AG09319 (cell line): ENCODE measurements around the gene TOP1.
A peak's percentile ranks its signal among the peaks of the same experiment; 100 is the strongest.

Source experiments
- DNase-seq: peaks from one replicate; pipeline ENCODE4 v3.0.0-alpha.2; 2010; ENCODE audit warnings: low read depth; ENCODE audit errors: extremely low read depth
- TF ChIP-seq, protein P1 (sequence below): IDR thresholded peaks from 2 replicates; pipeline ENCODE4 v1.5.1; 2011; ENCODE audit warnings: low read depth, mild to moderate bottlenecking, inconsistent platforms, low read length, moderate library complexity

Gene TOP1

DNA sequence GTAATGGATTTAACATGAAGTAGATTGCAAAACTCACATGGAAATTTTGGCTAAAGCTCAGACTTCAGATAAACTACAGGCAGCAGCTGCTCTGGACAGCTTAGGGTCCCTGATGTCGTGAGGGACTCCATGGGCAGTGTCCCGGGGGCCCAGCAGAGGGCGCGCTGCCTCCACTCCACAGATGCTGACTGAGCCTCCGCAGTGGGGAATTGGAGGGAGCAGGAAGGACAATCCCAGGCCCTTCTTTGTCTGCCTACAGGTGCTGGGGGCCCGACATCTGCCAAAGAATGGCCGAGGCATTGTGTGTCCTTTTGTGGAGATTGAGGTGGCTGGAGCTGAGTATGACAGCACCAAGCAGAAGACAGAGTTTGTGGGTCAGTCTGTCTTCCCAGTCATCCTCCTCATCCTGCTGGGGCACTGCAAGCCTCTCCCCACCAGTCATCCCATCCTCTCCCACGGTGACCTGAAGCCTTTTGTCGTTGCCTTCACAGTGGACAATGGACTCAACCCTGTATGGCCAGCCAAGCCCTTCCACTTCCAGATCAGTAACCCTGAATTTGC lies 144.6 kb downstream of the TOP1 start:
- DNase-seq: peak; percentile 61
- TF ChIP-seq, protein P1, sequence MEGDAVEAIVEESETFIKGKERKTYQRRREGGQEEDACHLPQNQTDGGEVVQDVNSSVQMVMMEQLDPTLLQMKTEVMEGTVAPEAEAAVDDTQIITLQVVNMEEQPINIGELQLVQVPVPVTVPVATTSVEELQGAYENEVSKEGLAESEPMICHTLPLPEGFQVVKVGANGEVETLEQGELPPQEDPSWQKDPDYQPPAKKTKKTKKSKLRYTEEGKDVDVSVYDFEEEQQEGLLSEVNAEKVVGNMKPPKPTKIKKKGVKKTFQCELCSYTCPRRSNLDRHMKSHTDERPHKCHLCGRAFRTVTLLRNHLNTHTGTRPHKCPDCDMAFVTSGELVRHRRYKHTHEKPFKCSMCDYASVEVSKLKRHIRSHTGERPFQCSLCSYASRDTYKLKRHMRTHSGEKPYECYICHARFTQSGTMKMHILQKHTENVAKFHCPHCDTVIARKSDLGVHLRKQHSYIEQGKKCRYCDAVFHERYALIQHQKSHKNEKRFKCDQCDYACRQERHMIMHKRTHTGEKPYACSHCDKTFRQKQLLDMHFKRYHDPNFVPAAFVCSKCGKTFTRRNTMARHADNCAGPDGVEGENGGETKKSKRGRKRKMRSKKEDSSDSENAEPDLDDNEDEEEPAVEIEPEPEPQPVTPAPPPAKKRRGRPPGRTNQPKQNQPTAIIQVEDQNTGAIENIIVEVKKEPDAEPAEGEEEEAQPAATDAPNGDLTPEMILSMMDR: no peak; the same call in none of the 2 replicates

DNA sequence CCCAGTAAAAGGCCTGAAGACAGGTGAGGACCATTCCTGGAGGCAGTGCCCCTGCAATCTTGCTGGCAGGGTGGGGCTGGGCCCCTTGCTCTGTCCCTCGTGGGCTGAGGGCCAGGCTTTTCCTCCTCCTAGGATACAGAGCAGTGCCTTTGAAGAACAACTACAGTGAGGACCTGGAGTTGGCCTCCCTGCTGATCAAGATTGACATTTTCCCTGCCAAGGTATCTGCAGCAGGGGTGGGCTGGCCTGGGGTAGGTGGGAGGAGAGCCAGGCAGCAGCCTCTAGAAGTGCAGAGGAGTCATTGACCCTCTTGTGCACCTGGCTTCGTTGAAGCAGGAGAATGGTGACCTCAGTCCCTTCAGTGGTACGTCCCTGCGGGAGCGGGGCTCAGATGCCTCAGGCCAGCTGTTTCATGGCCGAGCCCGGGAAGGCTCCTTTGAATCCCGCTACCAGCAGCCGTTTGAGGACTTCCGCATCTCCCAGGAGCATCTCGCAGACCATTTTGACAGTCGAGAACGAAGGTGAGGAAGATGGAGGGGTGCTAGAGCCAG lies 145.2 kb downstream of the TOP1 start:
- DNase-seq: no peak
- TF ChIP-seq, protein P1: no peak
